NCI-H2196 treated with DMSO at 0.1 percent for 48 hours (cell line): ENCODE results near the gene PLEKHG4.

Experiments used
- DNase-seq: peaks from one replicate; lab custom pipeline; 2025; ENCODE audit not compliant: unreplicated experiment; lab: John Stamatoyannopoulos, UW

Gene PLEKHG4

DNA sequence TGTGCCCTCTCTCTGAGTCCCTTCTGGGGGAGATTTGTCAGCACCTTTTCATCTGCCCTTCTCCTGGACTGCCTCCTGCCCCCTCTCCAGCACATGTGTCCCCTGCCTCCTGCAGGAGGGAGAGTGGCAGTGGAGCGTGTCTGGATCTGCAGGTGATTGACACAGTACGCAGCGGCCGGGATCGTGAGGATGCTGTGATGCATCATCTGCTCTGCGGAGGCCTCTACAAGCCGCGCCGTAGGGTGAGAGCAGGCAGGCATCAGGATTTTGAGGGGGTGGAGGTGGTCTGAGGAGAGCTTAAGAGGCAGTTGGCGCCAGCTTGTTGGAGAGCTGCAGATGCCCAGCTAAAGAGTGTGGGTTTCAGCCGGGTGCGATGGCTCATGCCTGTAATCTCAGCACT is 19.6 kb upstream of the PLEKHG4 start:
- no peak for DNase-seq

DNA sequence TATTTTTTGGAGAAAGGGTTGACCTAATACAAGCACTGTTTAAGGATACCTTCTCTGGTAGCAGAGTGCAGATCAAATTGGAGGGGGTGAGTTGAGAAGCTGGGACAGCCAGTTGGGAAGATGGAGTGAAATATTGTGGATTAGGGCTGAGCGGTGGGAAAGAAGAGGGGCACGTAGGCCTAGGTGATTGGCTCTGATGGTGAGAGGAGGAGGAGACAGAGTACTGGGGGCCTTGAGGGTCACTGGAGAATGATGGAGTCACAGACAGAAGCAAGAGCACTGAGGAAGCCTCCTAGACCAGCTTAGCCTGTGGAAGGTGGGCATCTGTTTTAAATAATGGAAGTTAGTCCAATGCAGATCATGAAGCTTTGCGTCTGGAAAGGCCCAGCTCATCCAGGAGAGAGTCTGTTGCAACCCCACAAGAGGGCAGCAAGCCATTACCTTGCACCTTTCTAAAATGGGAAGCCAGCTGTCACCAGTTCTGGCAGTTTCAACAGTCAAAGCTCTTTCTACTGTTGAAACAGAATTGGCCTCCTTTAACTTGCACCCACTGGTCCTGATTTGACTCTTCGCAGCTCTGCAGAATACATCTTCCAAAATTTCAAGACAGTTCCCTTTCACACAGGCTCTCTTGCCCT is 18.8 kb upstream of the PLEKHG4 start:
- DNase-seq = peak; percentile 24

DNA sequence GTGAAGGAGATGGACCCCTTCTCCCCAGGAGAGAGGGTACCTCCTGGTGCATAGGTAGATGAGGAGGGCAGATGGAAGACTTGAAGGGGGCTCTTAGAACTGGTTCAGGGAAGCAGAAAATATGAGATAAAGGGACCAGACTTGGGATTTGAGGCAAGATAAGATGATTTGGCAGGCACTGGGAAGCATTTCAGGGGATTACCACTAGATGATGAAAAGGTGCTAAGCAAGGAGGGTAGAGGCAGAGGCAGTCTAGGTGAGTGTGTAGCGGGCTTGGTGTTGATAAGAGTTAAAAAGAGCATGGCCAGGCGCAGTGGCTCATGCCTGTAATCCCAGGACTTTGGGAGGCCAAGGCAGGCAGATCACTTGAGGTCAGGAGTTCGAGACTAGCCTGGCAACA is 16.1 kb upstream of the PLEKHG4 start:
- no peak for DNase-seq

DNA sequence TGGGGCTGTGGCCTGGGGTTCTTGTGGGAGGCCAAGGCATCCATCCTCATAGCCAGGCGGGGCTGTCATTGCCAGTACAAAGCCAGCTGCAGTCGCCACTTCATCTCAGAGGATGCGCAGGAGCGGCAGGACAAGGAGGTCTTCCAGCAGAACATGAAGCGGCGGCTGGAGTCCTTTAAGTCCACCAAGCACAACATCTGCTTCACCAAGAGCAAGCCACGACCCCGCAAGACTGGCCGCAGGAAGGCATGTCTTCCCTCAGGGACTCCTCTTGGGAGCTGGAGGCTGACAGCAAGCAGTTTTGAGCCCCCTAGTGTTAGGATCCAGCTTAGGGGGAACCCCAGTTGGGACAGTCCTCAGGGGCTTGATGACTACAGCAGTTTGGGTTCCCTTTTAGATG is 15.1 kb upstream of the PLEKHG4 start:
- DNase-seq = no peak

DNA sequence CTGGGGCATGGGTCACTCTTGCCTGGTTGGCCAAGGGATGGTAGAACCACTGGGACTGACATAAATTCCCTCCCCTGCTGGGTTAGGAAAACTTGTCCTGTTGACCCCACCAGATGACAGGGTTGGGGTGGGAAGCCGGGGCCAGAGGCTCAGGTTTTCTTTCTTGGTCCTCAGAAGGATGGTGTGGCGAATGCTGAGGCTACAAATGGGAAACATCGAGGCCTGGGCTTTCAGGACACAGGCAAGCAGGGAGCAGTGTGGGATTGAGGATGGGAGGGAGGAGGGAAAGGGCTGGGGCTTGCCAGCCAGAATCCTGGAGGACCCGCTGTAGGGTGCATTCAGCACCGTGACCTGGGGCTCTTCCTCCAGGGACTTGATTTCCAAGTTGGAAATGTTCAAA is 14.5 kb upstream of the PLEKHG4 start:
- no peak for DNase-seq

DNA sequence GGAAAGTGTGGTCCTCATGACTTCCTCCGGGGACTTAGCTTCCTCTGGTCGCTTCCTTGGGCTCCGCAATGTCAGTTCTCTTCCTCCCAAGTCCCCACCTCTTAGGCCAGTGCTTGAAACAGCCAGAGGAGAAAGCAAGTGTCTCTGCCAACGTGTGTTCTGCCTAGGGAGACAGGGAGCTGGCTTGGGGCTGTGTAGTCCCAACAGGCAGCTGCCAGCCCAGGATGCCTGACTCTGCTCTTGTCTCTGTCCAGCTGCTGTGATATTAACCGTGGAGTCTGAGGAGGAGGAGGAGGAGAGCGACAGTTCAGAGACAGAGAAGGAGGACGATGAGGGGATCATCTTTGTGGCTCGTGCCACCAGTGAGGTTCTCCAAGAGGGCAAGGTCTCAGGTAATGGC is 13.5 kb upstream of the PLEKHG4 start:
- DNase-seq = no peak

DNA sequence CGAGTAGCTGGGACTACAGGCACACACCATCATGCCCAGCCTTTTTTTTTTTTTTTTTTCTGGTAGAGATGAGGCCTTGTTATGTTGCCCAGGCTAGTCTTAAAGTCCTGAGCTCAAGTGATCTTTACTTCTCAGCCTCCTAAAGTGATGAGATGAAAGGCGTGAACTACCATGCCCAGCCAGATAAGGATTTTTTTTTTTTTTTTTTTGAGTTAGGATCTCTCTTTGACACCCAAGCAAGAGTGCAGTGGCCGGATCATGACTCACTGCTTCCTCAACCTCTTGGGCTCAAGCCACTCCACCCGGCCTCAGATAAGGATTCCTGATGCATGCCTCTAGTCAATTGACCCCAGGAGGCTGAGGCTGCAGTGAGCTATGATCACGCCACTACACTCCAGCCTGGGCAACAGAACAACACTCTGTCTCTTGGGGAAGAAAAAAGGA is 11.2 kb upstream of the PLEKHG4 start:
- DNase-seq = no peak

DNA sequence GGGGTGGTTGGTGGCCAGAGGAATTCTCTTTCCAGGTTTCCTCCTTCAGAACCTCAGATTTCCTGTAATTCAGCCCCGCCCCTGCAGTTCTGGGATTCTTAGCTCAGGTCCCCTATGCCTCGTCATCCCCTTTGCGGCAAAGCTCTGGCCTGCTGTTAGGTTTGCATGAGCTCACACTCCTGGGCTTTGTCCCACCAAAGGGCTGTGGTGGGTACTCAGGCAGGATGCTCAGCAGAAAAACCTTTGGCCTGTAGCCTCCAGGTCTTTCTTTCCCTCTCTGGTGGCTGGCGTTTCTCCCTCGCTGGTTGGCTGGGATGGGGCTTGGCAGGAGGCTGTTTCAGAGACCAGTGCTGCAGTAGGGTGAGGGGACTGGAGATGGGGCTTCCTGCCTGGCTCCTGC is 9.6 kb upstream of the PLEKHG4 start:
- no peak for DNase-seq

DNA sequence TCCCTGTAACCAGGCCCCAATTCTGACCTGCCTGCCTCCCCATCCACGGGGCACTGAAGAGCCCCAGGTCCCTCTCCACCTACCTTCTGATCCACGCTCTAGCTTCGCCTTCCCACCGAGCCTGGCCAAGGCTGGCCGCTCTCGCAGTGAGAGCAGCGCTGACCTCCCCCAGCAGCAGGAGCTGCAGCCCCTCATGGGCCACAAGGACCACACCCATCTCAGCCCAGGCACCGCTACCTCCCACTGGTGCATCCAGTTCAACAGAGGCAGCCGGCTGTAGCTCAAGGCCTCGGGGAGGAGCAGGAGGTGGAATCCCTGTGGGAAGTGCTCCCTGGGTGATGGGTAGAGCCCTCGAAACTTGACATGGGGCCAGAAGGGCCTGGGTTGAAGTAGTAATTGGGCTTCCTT is 8.4 kb upstream of the PLEKHG4 start:
- DNase-seq = no peak

DNA sequence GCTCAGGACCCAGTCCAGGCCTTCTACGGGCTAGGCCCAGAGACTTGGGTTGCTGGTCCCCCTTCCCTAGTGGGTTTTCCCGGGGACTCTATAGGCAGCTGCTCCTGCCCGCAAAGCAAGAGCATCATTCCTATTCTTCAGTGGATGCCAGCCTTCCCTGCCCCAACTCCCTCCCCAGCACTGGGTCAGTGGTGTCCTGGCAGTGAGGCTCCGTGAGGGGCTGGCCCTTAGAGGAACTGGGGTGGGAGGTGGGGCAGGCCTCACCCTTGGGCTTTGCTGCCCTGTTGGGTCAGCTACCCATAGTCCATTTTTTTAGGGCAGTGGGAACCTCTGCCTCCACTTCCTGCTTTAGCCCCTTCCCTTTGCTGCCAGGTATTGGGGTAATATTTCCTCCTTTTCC is 7.9 kb upstream of the PLEKHG4 start:
- no peak for DNase-seq

DNA sequence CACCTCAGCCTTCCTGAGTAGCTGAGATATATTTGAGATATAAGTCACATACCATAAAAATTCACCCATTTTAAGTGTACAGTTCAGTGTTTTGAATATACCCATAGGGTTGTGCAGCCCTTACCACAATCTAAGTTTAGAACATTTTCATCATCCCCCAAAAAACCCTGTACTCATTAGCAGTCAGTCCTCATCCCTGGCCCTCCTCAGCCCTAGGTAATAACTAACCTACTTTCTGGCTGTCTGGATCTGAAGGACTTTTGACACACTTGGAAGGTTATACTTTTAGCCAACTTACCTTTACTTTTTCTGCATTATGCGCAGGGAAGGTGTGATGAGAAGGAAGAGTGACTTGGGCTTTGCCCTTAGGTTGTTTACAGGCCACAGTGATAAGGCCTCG is 4.0 kb upstream of the PLEKHG4 start:
- DNase-seq = no peak

DNA sequence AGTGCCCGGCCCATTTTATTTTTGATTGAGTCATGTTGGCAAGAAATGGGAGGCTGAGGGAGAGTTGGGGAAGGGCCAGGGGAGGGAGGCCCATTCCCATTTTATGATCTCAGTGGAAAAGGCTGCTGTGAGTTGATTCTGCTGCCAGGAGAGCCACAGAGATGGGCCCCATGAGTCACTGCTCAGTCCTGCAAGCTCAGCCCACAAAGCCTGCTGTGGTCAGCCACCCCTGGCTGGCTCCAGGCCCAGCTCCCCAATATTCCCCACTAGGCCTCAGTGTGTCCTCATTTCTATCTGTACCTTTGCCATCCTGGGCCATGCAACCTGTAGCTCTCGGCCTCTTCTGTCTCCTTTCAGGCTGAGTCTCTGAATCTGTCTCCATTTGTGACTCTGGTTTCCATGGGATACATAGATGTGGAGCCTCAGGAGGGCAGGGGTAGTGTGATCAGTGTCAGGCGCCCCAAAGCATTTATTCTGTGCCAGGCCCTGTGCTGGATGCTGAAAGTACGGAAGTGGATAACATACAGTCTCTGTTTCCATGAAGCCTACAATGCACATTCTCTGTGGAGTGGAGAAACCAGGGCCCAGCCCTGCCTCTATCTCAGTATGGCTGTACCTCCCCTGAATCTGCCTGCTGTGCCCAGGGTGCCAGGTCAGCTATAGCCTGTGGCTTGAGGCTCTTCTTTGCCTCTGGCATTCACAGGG is 1.9 kb upstream of the PLEKHG4 start:
- DNase-seq = no peak

DNA sequence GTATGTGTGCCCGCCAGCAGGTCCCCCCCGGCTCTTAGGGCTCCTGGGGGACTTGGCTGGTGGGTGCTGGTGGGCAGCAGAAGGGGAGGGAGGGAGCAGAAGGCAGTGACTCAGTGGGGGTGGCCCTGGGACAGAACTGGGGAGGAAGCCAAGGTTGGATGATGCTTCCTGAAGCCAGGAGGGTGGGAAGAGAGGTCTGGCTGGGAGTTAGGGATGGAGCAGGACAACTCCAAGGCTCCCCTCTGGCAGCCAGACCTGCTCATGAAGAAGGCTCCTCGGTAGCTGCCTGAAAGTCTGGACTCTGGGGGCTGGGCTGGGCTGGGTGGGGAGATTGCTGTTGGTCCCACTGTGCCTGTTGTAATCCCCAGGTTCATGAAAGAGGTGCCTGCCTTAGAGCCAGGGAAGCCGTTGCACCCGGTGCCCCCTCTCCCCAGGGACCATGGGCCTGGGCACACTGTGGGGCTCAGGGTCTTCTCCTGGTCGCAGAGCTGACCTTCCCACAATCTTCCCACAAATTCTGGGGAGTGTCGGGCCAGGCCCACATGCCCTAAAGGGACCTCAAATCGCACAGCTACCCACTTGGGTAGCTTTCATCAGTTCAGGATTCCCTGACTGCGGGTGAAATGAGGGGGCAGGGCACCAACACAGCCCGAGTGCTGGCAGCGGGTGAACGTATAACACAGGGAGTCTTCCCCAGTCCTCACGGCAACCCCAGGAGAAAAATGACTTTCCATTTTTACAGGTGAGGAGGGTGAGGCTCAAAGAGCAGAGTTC is 1.1 kb upstream of the PLEKHG4 start:
- no peak for DNase-seq

DNA sequence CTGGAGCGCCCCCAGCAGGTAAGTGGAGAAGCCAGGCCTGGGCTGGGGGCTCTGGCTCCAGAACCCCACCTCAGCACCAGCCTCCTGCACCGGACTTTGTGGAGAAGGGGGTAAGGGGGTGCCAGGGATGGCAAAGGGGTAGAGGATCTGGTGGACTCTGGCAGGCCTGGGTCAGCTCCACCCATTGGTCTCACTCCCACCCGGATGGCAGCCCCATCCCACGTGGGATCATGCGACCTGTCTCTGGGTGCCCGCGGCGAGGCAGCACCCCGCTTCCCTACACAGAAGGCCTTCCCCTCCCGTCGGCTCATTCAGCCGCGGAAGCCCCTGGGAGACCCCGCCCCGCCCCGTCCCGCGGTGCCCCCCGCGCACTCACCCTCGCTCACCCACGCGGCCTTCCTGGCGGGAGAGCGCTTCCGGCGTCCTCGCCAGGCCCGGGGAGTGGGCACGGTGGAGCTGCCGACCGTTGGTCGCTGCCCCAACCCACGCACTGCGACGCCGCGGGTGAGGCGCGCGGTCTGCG is 498 bp upstream of the PLEKHG4 start:
- DNase-seq = no peak

DNA sequence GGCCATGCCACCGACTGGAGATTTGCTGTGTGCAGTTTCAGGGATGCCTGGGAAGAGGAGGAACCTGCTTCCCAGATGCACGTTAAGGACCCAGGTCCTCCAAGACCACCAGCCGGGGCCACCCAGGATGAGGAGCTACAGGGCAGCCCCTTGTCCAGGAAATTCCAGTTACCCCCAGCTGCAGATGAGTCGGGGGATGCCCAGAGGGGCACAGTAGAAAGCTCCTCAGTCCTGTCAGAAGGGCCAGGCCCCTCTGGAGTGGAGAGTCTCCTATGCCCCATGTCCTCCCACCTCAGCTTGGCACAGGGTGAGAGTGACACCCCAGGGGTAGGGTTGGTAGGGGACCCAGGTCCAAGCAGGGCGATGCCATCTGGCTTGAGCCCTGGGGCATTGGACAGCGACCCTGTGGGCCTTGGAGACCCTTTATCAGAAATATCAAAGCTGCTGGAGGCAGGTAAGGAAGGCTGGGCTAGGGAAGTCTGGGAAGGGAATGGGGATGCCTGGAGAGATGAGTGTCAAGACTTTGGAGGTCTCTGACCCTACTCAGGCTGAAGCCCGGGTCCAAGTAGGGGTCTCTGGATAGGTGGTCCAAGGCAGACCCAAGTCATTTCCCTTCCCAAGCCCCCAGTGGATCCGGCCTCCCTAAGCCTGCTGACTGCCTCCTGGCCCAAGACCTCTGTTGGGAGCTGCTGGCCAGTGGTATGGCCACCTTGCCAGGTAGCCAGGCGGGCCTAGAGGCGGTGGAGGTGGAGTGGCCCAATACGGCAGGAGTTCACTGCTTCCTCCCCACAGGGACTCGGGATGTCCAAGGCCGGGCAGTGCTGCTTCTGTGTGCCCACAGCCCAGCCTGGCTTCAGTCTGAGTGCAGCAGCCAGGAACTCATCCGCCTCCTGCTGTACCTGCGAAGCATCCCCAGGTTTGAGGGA is 1.0 kb downstream of the PLEKHG4 start:
- DNase-seq = no peak

DNA sequence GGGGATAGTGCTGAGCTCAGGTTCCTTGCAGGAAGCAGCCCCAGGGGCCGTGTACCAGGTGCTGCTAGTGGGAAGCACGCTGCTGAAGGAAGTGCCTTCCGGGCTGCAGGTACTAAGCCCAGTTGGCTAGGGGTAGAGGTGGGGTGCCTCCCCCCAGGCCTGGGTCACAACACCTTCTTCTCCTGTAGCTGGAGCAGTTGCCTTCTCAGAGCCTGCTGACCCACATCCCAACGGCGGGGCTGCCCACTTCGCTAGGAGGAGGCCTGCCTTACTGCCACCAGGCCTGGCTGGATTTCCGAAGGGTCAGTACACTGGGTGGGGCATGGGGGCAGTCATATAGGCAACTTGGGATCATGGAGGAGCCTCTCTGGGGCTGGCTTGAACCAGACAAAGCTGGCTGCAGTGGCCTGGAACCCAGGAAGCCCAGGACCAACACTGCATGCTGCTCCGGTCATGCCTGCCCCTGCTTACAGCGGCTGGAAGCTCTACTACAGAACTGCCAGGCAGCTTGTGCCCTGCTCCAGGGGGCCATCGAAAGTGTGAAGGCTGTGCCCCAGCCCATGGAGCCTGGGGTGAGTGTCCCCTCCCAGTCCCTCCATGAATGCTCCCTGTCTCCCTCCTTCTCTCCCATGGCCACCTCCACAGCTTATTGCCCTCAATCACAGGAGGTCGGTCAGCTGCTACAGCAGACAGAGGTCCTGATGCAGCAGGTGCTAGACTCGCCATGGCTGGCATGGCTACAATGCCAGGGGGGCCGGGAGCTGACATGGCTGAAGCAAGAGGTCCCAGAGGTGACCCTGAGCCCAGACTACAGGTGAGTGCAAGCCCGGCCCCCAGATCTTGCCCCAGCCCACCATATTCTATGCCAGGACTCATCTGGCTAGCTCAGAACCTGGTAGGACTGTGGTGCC is 2.5 kb downstream of the PLEKHG4 start:
- DNase-seq = no peak

DNA sequence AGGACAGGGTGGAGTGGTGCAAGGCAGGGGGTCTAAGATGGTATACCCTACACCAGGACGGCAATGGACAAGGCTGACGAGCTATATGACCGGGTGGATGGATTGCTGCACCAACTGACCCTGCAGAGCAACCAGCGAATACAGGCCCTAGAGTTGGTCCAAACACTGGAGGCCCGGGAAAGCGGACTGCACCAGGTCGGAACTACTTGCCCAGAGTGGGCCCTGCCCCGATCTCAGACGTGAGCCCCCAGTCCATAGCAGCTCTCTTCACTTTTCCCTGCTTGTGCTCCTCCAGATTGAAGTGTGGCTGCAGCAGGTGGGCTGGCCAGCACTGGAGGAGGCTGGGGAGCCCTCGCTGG is 3.1 kb downstream of the PLEKHG4 start:
- DNase-seq = no peak

DNA sequence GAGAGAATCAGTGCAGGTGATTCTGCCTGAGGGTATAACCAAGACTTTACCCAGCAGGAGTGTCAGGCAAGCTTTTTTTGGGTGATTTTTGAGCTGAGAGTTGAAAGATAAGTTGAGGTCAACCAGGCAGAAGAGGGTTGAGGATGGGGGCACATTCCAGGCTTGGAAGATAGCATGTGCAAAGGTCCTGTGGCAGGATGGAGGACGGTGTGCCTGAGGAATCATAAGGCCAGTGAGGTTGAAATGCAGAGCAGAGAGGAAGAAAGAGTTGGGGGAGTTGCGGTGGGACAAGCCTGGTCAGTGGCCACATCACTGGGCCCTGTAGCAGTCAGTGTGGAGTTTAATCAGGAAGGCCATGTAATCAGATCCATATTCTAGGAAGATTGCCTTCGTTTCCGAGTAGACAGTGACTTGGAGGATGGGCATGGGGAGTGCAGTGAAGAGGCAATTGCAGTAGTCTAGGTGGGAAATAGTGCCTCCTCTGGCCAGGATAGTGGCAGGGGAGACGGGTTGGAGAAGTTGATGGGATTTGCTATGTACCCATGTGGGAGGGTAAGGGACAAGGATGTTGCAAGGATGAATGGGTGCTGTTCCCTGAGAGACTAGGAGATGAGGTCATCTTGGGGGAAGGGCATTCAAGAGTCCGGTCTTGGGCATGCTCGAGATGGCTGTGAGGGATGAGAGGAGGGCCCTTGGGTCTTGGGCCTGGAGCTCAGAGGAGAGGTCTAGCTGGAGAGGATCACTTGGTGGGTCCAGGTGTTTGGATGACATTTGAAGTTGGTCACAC is 3.9 kb downstream of the PLEKHG4 start:
- no peak for DNase-seq
